ENCODE data around the gene NFKB2. TPM values are rescaled to one million over a fixed set of nuclear protein-coding genes. Genes with fewer than 3 reads are reported as not detected.

The NFKB2 gene
- total and polyA plus RNA-seq, 4 donors, result 34.6 to 114 (median 50.5) TPM

DNA sequence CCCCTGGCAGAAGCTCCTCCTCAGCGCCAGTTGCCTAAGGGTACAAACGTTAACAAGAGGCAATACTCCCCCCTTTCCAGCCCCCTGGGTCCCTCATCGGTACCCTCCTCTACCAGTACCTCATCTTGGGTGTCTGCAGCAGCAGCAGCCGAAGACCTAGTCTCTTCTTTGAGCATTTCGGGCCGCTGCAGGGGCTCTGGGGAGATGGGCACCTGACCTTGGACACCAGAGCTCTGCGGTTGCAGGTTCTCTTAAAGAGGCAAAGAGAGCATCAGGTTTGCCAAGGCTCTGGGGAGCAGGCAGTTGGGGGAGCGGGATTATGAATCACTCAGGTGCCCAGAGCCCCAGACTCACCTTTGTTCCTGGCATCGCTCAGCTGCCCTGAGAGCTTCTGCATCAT, 28.6 kb downstream of the NFKB2 start:
- DNase-seq (no peak), ATAC-seq (ENCODE audit: insufficient read depth, low FRiP score) (no peak)
- no peak overlapping the region for H3K27ac ChIP-seq (ENCODE audit: low read depth in 1 of 2, low read length in 1 of 2)
- 92 to 96% methylated on average over 9 of the region's 9 CpGs for WGBS, 2 donors
- no peaks in the 10 kb centered on the region for H3K9me3 ChIP-seq (ENCODE audit: control insufficient read depth in 4 of 4, insufficient read depth in 3 of 4, low read length in 3 of 4)
- H3K36me3 ChIP-seq (ENCODE audit: control insufficient read depth in 4 of 4, insufficient read depth in 4 of 4, low read length in 4 of 4), result peaks cover 0 to 17% (median 11%) of the 10 kb centered on the region in 4 donors
- H3K4me1 ChIP-seq (ENCODE audit: control insufficient read depth in 5 of 5, insufficient read depth in 5 of 5, low read length in 5 of 5), result peaks cover 0 to 27% (median 16%) of the 10 kb centered on the region in 5 donors
- peaks cover 0 to under 1% (median 0%) of the 10 kb centered on the region in 3 donors for H3K27me3 ChIP-seq (ENCODE audit: control insufficient read depth in 3 of 3, insufficient read depth in 3 of 3, low read length in 2 of 3)
- H3K4me3 ChIP-seq, result no peak overlapping the region
- no peak overlapping the region for H3K9ac ChIP-seq (ENCODE audit: insufficient read depth in 1 of 2, low read length in 2 of 2)
- TF ChIP-seq, protein P1, sequence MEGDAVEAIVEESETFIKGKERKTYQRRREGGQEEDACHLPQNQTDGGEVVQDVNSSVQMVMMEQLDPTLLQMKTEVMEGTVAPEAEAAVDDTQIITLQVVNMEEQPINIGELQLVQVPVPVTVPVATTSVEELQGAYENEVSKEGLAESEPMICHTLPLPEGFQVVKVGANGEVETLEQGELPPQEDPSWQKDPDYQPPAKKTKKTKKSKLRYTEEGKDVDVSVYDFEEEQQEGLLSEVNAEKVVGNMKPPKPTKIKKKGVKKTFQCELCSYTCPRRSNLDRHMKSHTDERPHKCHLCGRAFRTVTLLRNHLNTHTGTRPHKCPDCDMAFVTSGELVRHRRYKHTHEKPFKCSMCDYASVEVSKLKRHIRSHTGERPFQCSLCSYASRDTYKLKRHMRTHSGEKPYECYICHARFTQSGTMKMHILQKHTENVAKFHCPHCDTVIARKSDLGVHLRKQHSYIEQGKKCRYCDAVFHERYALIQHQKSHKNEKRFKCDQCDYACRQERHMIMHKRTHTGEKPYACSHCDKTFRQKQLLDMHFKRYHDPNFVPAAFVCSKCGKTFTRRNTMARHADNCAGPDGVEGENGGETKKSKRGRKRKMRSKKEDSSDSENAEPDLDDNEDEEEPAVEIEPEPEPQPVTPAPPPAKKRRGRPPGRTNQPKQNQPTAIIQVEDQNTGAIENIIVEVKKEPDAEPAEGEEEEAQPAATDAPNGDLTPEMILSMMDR (IDR thresholded peaks at IDR 0.05; ENCODE audit: control extremely low read depth, extremely low read depth), result no peak

DNA sequence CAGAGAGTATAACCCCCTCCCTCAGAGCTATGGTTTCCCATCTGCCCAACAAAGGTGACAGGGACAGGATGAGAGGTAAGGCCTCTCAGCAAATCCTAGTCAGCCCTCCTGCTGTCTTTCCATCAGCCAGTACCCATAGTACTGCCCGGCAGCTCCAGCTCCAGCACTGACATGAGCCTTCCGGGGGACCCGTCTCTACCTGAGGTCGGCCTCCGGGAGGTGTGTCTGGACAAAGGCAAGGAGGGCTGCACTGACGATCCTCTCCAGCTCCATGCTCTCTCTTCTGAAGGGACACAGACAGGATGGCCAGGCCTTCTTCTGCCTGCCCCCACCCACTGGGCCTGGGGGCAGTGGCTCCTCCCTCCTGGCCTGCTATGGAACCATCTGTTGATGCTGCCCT, 29.4 kb downstream of the NFKB2 start:
- no peak for DNase-seq
- Histone ChIP-seq H3K9me3 (ENCODE audit: control insufficient read depth in 4 of 4, insufficient read depth in 3 of 4, low read length in 3 of 4) (no peaks in the 10 kb centered on the region), H3K4me3 (no peak overlapping the region), H3K4me1 (ENCODE audit: control insufficient read depth in 5 of 5, insufficient read depth in 5 of 5, low read length in 5 of 5) (peaks cover 0 to 21% (median 13%) of the 10 kb centered on the region in 5 donors), H3K9ac (ENCODE audit: insufficient read depth in 1 of 2, low read length in 2 of 2) (no peak overlapping the region), H3K27ac (ENCODE audit: low read depth in 1 of 2, low read length in 1 of 2) (no peak overlapping the region), H3K36me3 (ENCODE audit: control insufficient read depth in 4 of 4, insufficient read depth in 4 of 4, low read length in 4 of 4) (peaks cover 0 to 17% (median 11%) of the 10 kb centered on the region in 4 donors), H3K27me3 (ENCODE audit: control insufficient read depth in 3 of 3, insufficient read depth in 3 of 3, low read length in 2 of 3) (no peaks in the 10 kb centered on the region)
- WGBS, 2 donors, result 90 to 96% methylated on average over 6 of the region's 6 CpGs
- ATAC-seq (ENCODE audit: insufficient read depth, low FRiP score), result no peak
- TF ChIP-seq, protein P1 (IDR thresholded peaks at IDR 0.05; ENCODE audit: control extremely low read depth, extremely low read depth), result no peak

DNA sequence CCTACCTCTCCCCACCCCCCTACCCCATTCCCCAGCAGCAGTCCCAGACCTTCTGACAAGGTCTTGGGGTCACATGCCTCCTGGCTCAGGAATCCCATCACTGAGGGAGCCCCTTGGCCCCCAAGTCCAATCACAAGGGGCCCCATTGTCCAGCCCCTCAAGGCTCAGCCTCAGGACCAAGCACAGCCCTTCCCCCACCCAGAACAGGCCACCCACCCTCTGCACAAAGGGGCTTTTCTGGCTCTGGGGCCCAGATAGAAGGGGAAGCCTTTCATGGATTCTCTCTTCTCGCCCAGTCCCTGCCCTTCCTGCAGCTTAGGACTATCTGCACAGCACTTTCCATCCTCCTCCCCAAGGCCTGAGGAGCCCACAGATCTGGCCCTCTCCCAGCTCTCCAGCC, 29.9 kb downstream of the NFKB2 start:
- DNase-seq, result no peak
- Histone ChIP-seq H3K4me3 (no peak overlapping the region), H3K4me1 (ENCODE audit: control insufficient read depth in 5 of 5, insufficient read depth in 5 of 5, low read length in 5 of 5) (peaks cover 0 to 15% (median 9%) of the 10 kb centered on the region in 5 donors), H3K27ac (ENCODE audit: low read depth in 1 of 2, low read length in 1 of 2) (no peak overlapping the region), H3K9ac (ENCODE audit: insufficient read depth in 1 of 2, low read length in 2 of 2) (no peak overlapping the region), H3K27me3 (ENCODE audit: control insufficient read depth in 3 of 3, insufficient read depth in 3 of 3, low read length in 2 of 3) (no peaks in the 10 kb centered on the region), H3K9me3 (ENCODE audit: control insufficient read depth in 4 of 4, insufficient read depth in 3 of 4, low read length in 3 of 4) (no peaks in the 10 kb centered on the region), H3K36me3 (ENCODE audit: control insufficient read depth in 4 of 4, insufficient read depth in 4 of 4, low read length in 4 of 4) (peaks cover 0 to 17% (median 11%) of the 10 kb centered on the region in 4 donors)
- no peak for ATAC-seq (ENCODE audit: insufficient read depth, low FRiP score)
- TF ChIP-seq, protein P1 (IDR thresholded peaks at IDR 0.05; ENCODE audit: control extremely low read depth, extremely low read depth), result no peak
- WGBS, 2 donors, result 83 to 97% methylated on average over 1 of the region's 1 CpG

DNA sequence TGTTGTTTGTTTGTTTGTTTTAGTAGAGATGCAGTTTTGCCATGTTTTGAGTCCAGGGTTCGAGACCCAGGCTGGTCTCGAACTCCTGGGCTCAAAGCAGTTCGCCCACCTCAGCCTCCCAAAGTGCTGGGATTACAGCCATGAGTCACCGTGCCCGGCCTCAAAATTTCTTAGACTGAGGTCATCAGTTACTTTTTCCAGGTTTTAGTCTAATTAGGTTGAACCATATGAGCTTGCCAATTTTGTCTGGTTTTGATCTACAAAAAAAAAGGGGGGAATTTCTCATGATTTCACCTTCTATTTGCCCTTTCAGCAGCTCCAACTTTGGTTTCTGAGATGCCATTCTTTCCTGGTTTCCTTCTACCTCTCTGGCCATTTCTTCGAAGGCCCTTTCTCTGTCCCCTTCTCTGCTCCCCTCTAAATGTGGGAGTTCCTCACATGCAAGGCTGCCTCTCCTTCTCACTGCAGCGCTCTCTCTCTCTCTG, 31.3 kb downstream of the NFKB2 start:
- peaks cover 0 to 17% (median 11%) of the 10 kb centered on the region in 4 donors for H3K36me3 ChIP-seq (ENCODE audit: control insufficient read depth in 4 of 4, insufficient read depth in 4 of 4, low read length in 4 of 4)
- DNase-seq (no peak), ATAC-seq (ENCODE audit: insufficient read depth, low FRiP score) (no peak)
- H3K4me3 ChIP-seq, result no peak overlapping the region
- TF ChIP-seq, protein P1 (IDR thresholded peaks at IDR 0.05; ENCODE audit: control extremely low read depth, extremely low read depth), result no peak
- H3K27ac ChIP-seq (ENCODE audit: low read depth in 1 of 2, low read length in 1 of 2), result no peak overlapping the region
- no peak overlapping the region for H3K9ac ChIP-seq (ENCODE audit: insufficient read depth in 1 of 2, low read length in 2 of 2)
- H3K27me3 ChIP-seq (ENCODE audit: control insufficient read depth in 3 of 3, insufficient read depth in 3 of 3, low read length in 2 of 3), result no peaks in the 10 kb centered on the region
- H3K4me1 ChIP-seq (ENCODE audit: control insufficient read depth in 5 of 5, insufficient read depth in 5 of 5, low read length in 5 of 5), result peaks cover 0 to 16% (median 9%) of the 10 kb centered on the region in 5 donors
- no peaks in the 10 kb centered on the region for H3K9me3 ChIP-seq (ENCODE audit: control insufficient read depth in 4 of 4, insufficient read depth in 3 of 4, low read length in 3 of 4)
- 90 to 94% methylated on average over 7 of the region's 7 CpGs for WGBS, 2 donors

Data from lung (tissue), 12 donors.